HG03175 (cell line): ENCODE results near the gene FAM3C.
A peak's percentile ranks its signal among the peaks of the same experiment; 100 is the strongest.
"Not testable (repeated sequence)": the region's sequence is repeated elsewhere in the genome, so short reads cannot be mapped to it uniquely, and the experiment has no call there.

ENCODE experiments used
- ATAC-seq: cut with Tn5 transposase; IDR thresholded peaks from one replicate; pipeline ENCODE4 v1.9.1; 2021; ENCODE audit warnings: mild to moderate bottlenecking, moderate library complexity; ENCODE audit not compliant: unreplicated experiment

Gene FAM3C

GRCh38 chr7:121395961-121396757 lies at the start of gene FAM3C:
TSS of gene FAM3C (minus strand) at chr7:121396308. CDS start at chr7:121382969, 13,339 bp downstream.
- ATAC-seq = peak; percentile 78

- ATAC-seq = no peak
These were observed 46.7 kb upstream of the FAM3C start for GRCh38 chr7:121442845-121443244.

GRCh38 chr7:121440857-121441503 lies 44.9 kb upstream of the FAM3C start:
- no peak for ATAC-seq

GRCh38 chr7:121438043-121438955 lies 42.2 kb upstream of the FAM3C start:
- peak; percentile 41 for ATAC-seq

- ATAC-seq = no peak
These were observed 41.4 kb upstream of the FAM3C start for GRCh38 chr7:121437470-121437869.

- no peak for ATAC-seq
These were observed 40.6 kb upstream of the FAM3C start for GRCh38 chr7:121436688-121437087.

- no peak for ATAC-seq
These were observed 40.0 kb upstream of the FAM3C start for GRCh38 chr7:121436136-121436535.

- peak; percentile 40 for ATAC-seq
These were observed 37.7 kb upstream of the FAM3C start for GRCh38 chr7:121433775-121434174.

GRCh38 chr7:121432486-121432885 lies 36.4 kb upstream of the FAM3C start:
- ATAC-seq = peak; percentile 77

GRCh38 chr7:121431996-121432395 lies 35.9 kb upstream of the FAM3C start:
- ATAC-seq = no peak

GRCh38 chr7:121431389-121431995 lies 35.4 kb upstream of the FAM3C start:
- ATAC-seq = no peak

- no peak for ATAC-seq
These were observed 34.5 kb upstream of the FAM3C start for GRCh38 chr7:121430558-121430957.

GRCh38 chr7:121429798-121430197 lies 33.7 kb upstream of the FAM3C start:
- no peak for ATAC-seq

- no peak for ATAC-seq
These were observed 32.9 kb upstream of the FAM3C start for GRCh38 chr7:121428855-121429489.

GRCh38 chr7:121421743-121422142 lies 25.6 kb upstream of the FAM3C start:
- ATAC-seq = not testable (repeated sequence)

GRCh38 chr7:121420976-121421375 lies 24.9 kb upstream of the FAM3C start:
- no peak for ATAC-seq

GRCh38 chr7:121419201-121420148 lies 23.4 kb upstream of the FAM3C start:
- ATAC-seq = no peak

GRCh38 chr7:121416533-121416932 lies 20.4 kb upstream of the FAM3C start:
- no peak for ATAC-seq

GRCh38 chr7:121414436-121414835 lies 18.3 kb upstream of the FAM3C start:
- no peak for ATAC-seq
